22Rv1 (cell line): ENCODE measurements around the gene UNC5C.

ENCODE experiments used
- CTCF ChIP-seq: fragments of 450-650 bp; IDR thresholded peaks from 2 replicates; pipeline ENCODE4 v1.5.1; 2017; ENCODE audit warnings: mild to moderate bottlenecking
- ZFX ChIP-seq: fragments of 450-650 bp; IDR thresholded peaks from 2 replicates; pipeline ENCODE4 v1.6.1; 2017; ENCODE audit warnings: antibody characterized with exemption, borderline replicate concordance

DNA sequence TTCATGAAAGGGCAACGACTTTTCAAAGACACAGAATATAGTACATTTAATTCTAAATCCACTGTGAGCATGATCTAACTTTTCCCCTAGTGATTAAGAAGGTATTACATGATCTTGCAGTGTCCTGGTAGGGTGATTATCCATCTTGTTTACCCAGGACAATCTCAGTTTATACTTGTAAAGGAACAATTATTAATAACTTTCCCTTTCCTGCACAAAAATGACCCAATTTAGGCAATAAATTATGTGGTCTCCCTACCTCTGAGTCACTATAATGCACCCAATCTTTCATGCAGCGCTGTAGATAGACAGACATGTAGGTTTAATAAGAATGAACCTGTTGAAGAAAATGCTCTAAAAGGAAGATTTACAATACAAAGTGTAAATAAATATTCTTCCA, 22.7 kb downstream of the UNC5C start:
- TF ChIP-seq CTCF (no peak), ZFX (no peak)
